CD14-positive monocyte (primary cell): ENCODE results near the gene FCER1A. TPM values are rescaled to one million over a fixed set of nuclear protein-coding genes. Genes with fewer than 3 reads are reported as not detected.

Experiments used
- DNase-seq, 3 donors: peaks; one replicate each; pipeline ENCODE4 v3.0.0-alpha.2; 2011 to 2022
- H2AFZ ChIP-seq: 2 replicates; pipeline ENCODE4 v1.6.0; 2012; ENCODE audit warnings: mild to moderate bottlenecking, low read depth, low read length, inconsistent platforms; ENCODE audit not compliant: insufficient read depth, poor library complexity, severe bottlenecking
- H3K27ac ChIP-seq, 2 donors: 1 replicate in 1 of 2; 2 replicates in 1 of 2; pipeline ENCODE4 v1.5.1; 2012 to 2013; ENCODE audit warnings: low read length in 2 of 2, control low read depth in 1 of 2, inconsistent platforms in 1 of 2, low read depth in 1 of 2, mild to moderate bottlenecking in 1 of 2
- H3K27me3 ChIP-seq, 2 donors: one replicate each; pipeline versions ENCODE4 v1.6.0 to v1.6.1; 2011 to 2013; ENCODE audit warnings: low read length in 2 of 2; ENCODE audit not compliant: control insufficient read depth in 2 of 2, insufficient read depth in 2 of 2
- H3K36me3 ChIP-seq, 2 donors: replicated peaks in 1 of 2; 1 replicate in 1 of 2; 2 replicates in 1 of 2; pipeline versions ENCODE4 v1.5.1 to v1.6.1; 2012 to 2013; ENCODE audit warnings: low read length in 2 of 2, control low read depth in 1 of 2, inconsistent platforms in 1 of 2, mild to moderate bottlenecking in 1 of 2; ENCODE audit not compliant: insufficient read depth in 2 of 2, control insufficient read depth in 1 of 2
- H3K4me1 ChIP-seq, 2 donors: 1 replicate in 1 of 2; 2 replicates in 1 of 2; pipeline versions ENCODE4 v1.5.1 to v1.6.1; 2012 to 2013; ENCODE audit warnings: low read length in 2 of 2, control low read depth in 1 of 2, inconsistent platforms in 1 of 2, mild to moderate bottlenecking in 1 of 2, moderate library complexity in 1 of 2; ENCODE audit not compliant: insufficient read depth in 2 of 2, control insufficient read depth in 1 of 2
- H3K4me2 ChIP-seq: replicated peaks from 2 replicates; pipeline ENCODE3; 2012; ENCODE audit warnings: low read length, moderate library complexity, mild to moderate bottlenecking; ENCODE audit not compliant: poor library complexity, severe bottlenecking; ENCODE audit errors: extremely low read depth
- H3K4me3 ChIP-seq, 3 experiments: fragments of 200-600 bp in 1 of 3; sonication (generic) in 1 of 3; replicated peaks in 1 of 3; 1 replicate in 2 of 3; 2 replicates in 1 of 3; pipeline ENCODE4 v1.5.1; 2011 to 2013; ENCODE audit warnings: low read length in 3 of 3, mild to moderate bottlenecking in 3 of 3, control low read depth in 2 of 3, low read depth in 2 of 3, inconsistent platforms in 1 of 3, moderate library complexity in 1 of 3
- H3K79me2 ChIP-seq: 2 replicates; pipeline ENCODE4 v1.6.0; 2012; ENCODE audit warnings: mild to moderate bottlenecking, control low read depth, inconsistent platforms, low read length, moderate library complexity; ENCODE audit not compliant: insufficient read depth
- H3K9ac ChIP-seq: 2 replicates; pipeline ENCODE4 v1.6.0; 2017; ENCODE audit warnings: low read length, mild to moderate bottlenecking; ENCODE audit not compliant: insufficient read depth, poor library complexity, severe bottlenecking
- H3K9me3 ChIP-seq, 2 donors: replicated peaks in 1 of 2; 1 replicate in 1 of 2; 2 replicates in 1 of 2; pipeline versions ENCODE4 v1.5.1 to v1.6.1; 2012 to 2013; ENCODE audit warnings: low read length in 2 of 2, control low read depth in 1 of 2; ENCODE audit not compliant: control insufficient read depth in 1 of 2, insufficient read depth in 1 of 2
- H4K20me1 ChIP-seq: 2 replicates; pipeline ENCODE4 v1.6.0; 2012; ENCODE audit warnings: mild to moderate bottlenecking, low read length, control low read depth, moderate library complexity; ENCODE audit not compliant: insufficient read depth
- H3K27ac Mint-ChIP-seq, 7 donors: one replicate each; pipeline ENCODE4 v1.8.0; 2020; ENCODE audit warnings: mild to moderate bottlenecking in 7 of 7, mixed read lengths in 7 of 7, moderate library complexity in 6 of 7, inconsistent platforms in 2 of 7
- H3K27me3 Mint-ChIP-seq, 3 donors: one replicate each; pipeline ENCODE4 v1.8.0; 2021 to 2022; ENCODE audit warnings: low read depth in 3 of 3, mild to moderate bottlenecking in 3 of 3, mixed read lengths in 3 of 3, moderate library complexity in 3 of 3, inconsistent platforms in 1 of 3
- H3K36me3 Mint-ChIP-seq, 2 donors: one replicate each; pipeline ENCODE4 v1.8.0; 2020; ENCODE audit warnings: mixed read lengths in 2 of 2, inconsistent platforms in 1 of 2, mild to moderate bottlenecking in 1 of 2
- H3K4me1 Mint-ChIP-seq: one replicate; pipeline ENCODE4 v1.8.0; 2020; ENCODE audit warnings: mild to moderate bottlenecking, mixed read lengths
- H3K4me3 Mint-ChIP-seq, 2 donors: one replicate each; pipeline ENCODE4 v1.8.0; 2020; ENCODE audit warnings: mild to moderate bottlenecking in 2 of 2, mixed read lengths in 2 of 2, moderate library complexity in 1 of 2
- H3K9me3 Mint-ChIP-seq, 7 donors: one replicate each; pipeline ENCODE4 v1.8.0; 2020 to 2022; ENCODE audit warnings: mixed read lengths in 7 of 7, mild to moderate bottlenecking in 6 of 7, moderate library complexity in 6 of 7, inconsistent platforms in 2 of 7
- CTCF ChIP-seq: fragments of 200-600 bp; IDR thresholded peaks from one replicate; pipeline ENCODE4 v1.8.0; 2022; ENCODE audit warnings: antibody characterized with exemption, mild to moderate bottlenecking
- WGBS: methylation state at CpG from one replicate; pipeline ENCODE4 v1.1.5; 2013; ENCODE audit warnings: missing lambda C conversion rate; ENCODE audit not compliant: insufficient coverage; 5-methylcytosine and 5-hydroxymethylcytosine counted together
- intact Hi-C, 2 donors: fragments of 100-400 bp; cut with micrococcal nuclease; formaldehyde crosslinking; loops; one replicate each; pipeline versions ENCODE4 v1.15.0 to v1.15.1; 2023
- polyA plus RNA-seq, 3 donors: library from polyadenylated mRNA; depleted of rRNA in 1 of 3; unstranded in 2 of 3; stranded (reverse) in 1 of 3; fragments of 300-500 nt in 2 of 3; fragments of >200 nt in 1 of 3; fragmentation: Illumina TruSeq in 2 of 3; gene quantifications; 1 replicate in 2 of 3; 2 replicates in 1 of 3; pipeline ENCODE4 v1.2.3, GENCODE V29; 2012 to 2021

The FCER1A gene
- polyA plus RNA-seq, 3 donors, result 8.4 to 29.6 (median 11.8) TPM

- DNase-seq, result no peak
- Mint-ChIP-seq H3K27ac (no peak overlapping the region), H3K9me3 (peaks cover 0 to 6% (median 2%) of the 10 kb centered on the region in 7 donors), H3K27me3 (peaks cover 0 to 2% (median 0%) of the 10 kb centered on the region in 3 donors), H3K36me3 (no peaks in the 10 kb centered on the region), H3K4me3 (no peak overlapping the region), H3K4me1 (peaks cover 4% of the 10 kb centered on the region)
- H3K9me3 ChIP-seq, result no peaks in the 10 kb centered on the region
- H3K4me2 ChIP-seq, result no peak overlapping the region
- H3K36me3 ChIP-seq, result no peaks in the 10 kb centered on the region
- no peak overlapping the region for H2AFZ ChIP-seq
- intact Hi-C loops, result no loop called here
- H3K4me1 ChIP-seq, result no peaks in the 10 kb centered on the region
- 0% methylated on average over 1 of the region's 2 CpGs for WGBS
- H3K4me3 ChIP-seq, result no peak overlapping the region
- no peak overlapping the region for H3K27ac ChIP-seq
- H3K27me3 ChIP-seq, result no peaks in the 10 kb centered on the region
- no peak for TF ChIP-seq CTCF
- no peaks in the 10 kb centered on the region for H4K20me1 ChIP-seq
- no peak overlapping the region for H3K9ac ChIP-seq
- no peaks in the 10 kb centered on the region for H3K79me2 ChIP-seq
These were observed 32.7 kb downstream of the FCER1A start for GRCh38 chr1:159334797-159335196.

GRCh38 chr1:159338018-159338417, 35.9 kb downstream of the FCER1A start:
- no peak for DNase-seq
- no peaks in the 10 kb centered on the region for H3K9me3 ChIP-seq
- H3K4me3 ChIP-seq, result no peak overlapping the region
- peaks cover 0 to 6% (median 0%) of the 10 kb centered on the region in 7 donors for H3K9me3 Mint-ChIP-seq
- intact Hi-C loops, result no loop called here
- no peak for TF ChIP-seq CTCF
- H3K27ac ChIP-seq, result no peak overlapping the region
- H3K27me3 ChIP-seq, result no peaks in the 10 kb centered on the region
- no peaks in the 10 kb centered on the region for H3K79me2 ChIP-seq
- H3K4me1 Mint-ChIP-seq, result peaks cover 15% of the 10 kb centered on the region
- H3K4me1 ChIP-seq, result peaks cover 3 to 8% of the 10 kb centered on the region in 2 donors
- no peak overlapping the region for H3K4me2 ChIP-seq
- no peak overlapping the region for H2AFZ ChIP-seq
- no peak overlapping the region for H3K4me3 Mint-ChIP-seq
- no peak overlapping the region for H3K9ac ChIP-seq
- no peaks in the 10 kb centered on the region for H4K20me1 ChIP-seq
- no peaks in the 10 kb centered on the region for H3K27me3 Mint-ChIP-seq
- no peak overlapping the region for H3K27ac Mint-ChIP-seq
- no peaks in the 10 kb centered on the region for H3K36me3 Mint-ChIP-seq
- H3K36me3 ChIP-seq, result no peaks in the 10 kb centered on the region
